ENCODE data around the gene ZFP37.
"Not testable (repeated sequence)": the region's sequence is repeated elsewhere in the genome, so short reads cannot be mapped to it uniquely, and the experiment has no call there.

ZFP37 gene

DNA sequence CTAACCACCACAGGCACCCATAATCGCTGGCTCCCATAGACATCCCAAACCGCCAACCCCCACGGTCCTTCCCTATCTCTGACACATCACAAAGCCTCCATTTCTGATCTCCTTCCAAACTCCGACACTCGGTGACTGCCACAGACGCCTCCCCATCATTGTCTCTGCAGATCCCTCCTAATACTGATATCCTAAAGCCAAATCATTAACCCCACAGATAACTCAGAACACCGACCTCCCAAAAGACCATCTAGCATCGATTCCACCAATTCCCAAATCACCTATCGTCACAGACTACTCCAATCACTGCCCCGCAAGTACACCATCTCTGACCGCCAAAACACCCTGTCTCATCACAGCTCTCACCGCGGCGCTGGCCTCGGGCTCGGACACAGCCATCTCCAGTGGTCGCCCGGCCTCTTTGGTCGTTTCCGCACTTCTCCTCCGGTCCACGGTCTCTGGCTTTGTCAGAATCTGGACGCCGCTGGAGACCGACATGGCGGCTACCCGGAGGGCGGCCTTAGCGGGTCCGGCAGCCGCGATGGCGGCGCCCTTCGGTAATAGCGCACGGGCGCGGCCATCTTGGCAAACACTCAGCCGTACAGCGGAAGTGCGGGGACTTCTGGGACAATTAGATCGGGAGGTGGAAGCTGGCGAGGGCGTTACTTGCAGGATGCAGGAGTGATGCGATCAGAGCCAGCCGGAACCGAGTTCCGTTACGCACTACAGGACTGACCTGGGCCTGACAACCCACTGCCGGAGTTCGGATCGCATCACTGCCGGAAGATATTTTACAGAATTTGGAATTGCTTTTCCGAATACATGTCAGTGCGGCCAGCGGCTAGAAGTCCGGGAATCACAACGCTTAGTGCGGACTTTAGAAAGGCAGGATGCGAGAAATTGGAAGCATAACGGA is at the start of gene ZFP37:
ZFP37 (minus strand) TSS at position 534 of the 916 bp plus-strand sequence; CDS start at position 498, 36 bp downstream.
- peak; percentile 97 for DNase-seq (ENCODE audit: low spot score)

DNA sequence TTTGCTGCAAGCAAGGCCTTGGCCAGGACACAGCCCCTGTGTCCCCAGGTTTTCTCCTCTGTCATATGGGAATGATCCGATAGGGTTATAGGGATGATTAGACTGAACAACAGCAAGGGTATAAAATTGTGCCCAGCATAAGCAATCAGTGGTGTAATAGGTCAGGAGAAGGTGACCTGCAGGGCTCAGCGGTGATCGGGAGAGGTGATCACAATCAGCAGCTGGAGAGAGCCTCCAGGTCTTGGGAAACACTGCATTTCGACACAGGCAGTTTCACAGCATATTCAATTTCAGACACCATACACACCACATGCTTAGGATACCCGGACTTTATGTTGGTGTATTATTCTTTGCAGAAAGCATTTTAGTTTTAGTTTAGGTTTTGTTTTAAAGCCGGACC is 48.8 kb upstream of the ZFP37 start:
- DNase-seq (ENCODE audit: low spot score) = not testable (repeated sequence)

DNA sequence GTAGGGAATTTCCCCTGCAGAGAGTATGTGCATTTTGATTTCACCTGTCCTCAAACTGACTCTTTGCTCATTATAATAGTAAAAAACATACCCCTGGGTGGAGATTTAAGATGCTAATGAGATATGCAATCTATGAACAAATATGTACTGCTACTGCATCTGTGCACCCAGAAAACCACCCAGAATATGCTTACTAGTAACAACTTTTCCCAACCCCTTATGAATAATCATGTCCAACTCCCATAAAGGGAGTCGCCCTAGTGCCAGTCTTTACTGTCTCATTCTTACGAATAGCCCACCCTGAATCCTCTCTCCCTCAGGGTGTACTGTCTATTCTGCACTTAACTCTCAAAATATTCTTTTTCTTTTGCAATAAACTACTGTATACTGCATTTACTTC is 39.0 kb upstream of the ZFP37 start:
- no peak for DNase-seq (ENCODE audit: low spot score)

DNA sequence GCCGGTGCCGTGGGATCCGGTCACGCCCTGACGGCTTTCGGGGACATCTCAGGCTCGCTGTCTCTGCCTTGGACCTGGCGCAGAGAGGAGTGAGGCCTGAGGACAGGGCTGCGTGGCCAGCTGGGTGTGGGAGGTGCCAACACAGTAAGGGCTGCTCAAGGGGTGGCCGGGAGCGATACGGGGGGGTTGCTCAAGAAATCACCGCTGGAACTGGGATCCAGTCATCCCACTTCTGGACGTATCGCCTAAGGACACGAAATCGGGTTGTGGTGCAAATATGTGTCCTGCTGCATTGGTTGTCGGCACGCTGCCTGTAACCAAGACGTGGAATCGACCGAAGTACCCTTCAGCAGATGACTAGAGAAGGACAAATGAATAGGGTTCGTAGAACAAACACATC is 33.4 kb upstream of the ZFP37 start:
- not testable (repeated sequence) for DNase-seq (ENCODE audit: low spot score)

DNA sequence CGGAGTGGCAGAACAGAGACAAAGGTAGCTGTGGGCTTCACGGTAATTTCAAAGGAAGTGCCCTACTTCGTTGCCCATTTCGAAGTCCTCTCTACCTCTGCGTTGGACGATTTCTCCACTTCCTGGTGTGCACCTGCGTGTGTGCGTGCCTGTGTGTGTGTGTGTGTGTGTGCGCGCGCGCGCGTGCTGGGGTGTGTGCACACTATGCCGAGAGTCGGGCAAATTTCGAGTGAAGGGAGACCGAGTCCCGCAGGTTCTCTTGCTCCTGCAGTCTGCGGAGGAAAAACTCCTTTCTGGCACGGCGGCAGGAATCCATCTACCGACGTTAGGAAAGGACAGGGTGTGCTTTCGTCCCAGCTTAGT is 32.6 kb upstream of the ZFP37 start:
- DNase-seq (ENCODE audit: low spot score) = not testable (repeated sequence)

DNA sequence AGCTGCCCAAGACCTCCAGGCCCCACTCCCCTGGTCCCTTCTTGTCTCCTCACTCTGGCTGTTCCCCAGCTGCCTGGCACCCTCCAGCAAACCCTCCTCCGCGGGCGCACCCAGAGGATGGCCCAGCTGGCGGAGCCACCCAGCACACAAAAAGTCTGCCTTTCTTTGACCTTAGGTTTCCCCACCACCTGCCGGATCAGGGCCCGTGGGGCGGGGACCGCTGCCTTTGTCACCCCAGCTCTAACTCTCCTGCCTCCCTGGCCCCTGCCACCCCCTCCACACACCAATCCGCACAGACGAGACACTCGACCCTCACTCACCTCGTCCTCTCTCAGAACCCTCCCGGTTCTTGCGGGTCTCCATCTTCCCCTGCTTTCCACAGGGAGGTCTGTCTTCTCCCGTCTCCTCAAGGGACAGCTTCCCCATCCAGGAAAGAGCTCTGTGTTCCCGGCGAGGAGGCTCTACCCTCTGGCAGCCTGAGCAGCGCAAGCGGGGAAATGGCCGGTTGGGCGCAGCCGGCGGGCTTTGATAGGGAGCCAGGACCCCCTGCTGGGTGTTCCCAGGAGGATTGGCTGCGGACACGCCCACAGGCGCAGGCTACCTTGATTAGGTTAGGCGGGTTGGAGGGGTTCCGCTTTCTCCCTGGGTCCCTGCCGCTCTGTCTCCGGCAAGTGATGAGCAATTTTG is 32.1 kb upstream of the ZFP37 start:
- DNase-seq (ENCODE audit: low spot score) = not testable (repeated sequence)

DNA sequence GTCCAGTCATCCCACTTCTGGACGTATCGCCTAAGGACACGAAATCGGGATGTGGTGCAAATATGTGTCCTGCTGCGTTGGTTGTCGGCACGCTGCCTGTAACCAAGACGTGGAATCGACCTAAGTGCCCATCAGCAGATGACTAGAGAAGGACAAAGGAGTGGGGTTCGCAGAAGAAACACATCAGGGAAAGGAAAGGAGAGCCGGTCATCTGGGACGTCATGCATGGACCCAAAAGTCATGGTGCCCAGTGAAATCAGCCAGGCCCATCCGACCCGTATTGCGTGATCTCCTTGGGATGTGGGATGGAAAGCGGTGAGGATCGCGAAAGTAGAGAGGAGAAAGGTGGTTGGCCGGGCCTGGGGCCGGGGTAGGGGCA is 6.4 kb upstream of the ZFP37 start:
- DNase-seq (ENCODE audit: low spot score) = not testable (repeated sequence)

DNA sequence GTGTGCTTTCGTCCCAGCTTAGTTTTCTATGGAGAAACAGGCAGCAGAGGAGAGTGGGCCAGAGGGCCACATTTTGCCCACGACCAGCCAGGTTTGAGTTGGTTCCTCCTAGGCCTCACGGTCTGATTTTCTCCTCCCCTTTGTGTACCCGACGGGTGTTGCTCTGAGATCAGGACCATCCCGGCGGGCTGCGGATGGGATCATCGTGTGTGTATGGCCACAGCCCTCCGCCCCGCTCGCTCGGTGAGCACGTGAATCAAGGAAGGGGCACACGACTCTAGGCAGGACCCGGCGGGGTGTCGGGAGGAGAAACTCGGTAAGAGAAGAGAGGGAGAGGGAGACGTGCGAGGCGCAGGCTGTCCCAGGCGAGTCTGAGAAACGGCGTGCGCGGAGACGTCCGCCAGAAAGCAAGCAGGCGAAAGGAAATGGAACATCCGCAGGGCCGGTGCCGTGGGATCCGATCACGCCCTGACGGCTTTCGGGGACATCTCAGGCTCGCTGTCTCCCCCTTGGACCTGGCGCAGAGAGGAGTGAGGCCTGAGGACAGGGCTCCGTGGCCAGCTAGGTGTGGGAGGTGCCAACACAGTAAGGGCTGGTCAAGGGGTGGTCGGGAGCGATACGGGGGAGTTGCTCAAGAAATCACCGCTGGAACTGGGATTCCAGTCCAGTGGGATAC is 5.9 kb upstream of the ZFP37 start:
- DNase-seq (ENCODE audit: low spot score) = not testable (repeated sequence)

DNA sequence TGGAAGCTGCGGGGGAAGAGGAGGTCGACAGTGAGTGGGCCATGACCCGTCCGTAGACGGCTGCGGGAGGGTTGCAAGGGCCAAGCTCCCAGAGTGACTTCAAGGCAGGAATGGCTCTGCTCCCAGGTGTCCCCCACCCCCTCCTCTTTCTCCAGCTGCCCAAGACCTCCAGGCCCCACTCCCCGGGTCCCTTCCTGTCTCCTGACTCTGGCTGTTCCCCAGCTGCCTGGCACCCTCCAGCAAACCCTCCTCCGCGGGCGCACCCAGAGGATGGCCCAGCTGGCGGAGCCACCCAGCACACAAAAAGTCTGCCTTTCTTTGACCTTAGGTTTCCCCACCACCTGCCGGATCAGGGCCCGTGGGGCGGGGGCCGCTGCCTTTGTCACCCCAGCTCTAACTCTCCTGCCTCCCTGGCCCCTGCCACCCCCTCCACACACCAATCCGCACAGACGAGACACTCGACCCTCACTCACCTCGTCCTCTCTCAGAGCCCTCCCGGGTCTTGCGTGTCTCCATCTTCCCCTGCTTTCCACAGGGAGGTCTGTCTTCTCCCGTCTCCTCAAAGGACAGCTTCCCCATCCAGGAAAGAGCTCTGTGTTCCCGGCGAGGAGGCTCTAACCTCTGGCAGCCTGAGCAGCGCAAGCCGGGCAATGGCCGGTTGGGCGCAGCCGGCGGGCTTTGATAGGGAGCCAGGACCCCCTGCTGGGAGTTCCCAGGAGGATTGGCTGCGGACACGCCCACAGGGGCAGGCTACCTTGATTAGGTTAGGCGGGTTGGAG is 4.7 kb upstream of the ZFP37 start:
- DNase-seq (ENCODE audit: low spot score) = not testable (repeated sequence)

DNA sequence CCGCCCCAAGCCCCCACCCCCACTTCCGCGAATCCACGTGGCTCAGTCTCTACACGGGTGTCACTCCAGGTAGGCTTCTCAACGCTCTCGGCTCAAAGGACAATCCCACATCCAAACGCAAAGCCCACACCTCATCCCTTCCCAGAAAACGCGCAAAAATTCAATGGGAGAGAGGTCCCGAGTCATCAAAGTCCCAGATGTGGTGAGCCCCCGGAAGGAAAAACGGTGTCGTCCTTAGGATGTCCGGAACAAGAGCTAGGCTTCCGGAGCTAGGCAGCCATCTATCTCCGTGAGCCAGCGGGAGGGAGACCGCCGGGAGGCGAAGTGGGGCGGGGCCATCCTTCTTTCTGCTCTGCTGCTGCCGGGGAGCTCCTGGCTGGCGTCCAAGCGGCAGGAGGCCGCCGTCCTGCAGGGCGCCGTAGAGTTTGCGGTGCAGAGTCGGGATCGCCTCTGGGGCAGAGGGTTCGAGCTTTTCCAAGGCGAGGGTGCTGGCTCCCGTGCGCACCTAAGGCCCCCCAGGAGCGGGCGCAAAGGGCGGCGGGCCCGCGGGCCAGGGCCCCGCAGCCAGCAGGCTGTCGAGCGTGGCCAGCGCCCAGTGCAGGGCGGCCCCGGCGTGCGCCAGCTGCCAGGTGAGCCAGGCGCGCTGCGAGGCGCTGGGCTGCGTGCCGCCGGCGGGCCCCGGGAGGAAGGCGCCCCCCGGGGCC is 3.2 kb upstream of the ZFP37 start:
- DNase-seq (ENCODE audit: low spot score) = not testable (repeated sequence)

DNA sequence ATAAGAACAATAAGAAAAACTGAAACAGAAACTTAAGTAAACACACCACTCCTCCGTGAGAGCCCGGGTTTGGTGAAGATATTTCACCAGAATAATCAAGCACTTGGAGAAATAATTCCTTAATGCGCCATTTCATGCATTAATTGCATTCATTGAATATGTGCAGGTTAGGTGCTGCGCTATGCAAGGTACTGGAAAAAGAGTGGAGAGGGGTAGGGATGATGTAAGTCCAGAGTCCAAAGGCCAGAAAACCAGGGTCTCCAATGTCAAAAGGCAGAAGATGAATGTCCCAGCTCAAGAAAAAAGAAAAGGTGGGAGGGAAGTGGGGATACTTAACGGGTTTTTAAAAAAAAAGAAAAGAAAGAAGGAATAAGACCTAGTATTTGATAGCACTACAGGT is 669 bp upstream of the ZFP37 start:
- no peak for DNase-seq (ENCODE audit: low spot score)

DNA sequence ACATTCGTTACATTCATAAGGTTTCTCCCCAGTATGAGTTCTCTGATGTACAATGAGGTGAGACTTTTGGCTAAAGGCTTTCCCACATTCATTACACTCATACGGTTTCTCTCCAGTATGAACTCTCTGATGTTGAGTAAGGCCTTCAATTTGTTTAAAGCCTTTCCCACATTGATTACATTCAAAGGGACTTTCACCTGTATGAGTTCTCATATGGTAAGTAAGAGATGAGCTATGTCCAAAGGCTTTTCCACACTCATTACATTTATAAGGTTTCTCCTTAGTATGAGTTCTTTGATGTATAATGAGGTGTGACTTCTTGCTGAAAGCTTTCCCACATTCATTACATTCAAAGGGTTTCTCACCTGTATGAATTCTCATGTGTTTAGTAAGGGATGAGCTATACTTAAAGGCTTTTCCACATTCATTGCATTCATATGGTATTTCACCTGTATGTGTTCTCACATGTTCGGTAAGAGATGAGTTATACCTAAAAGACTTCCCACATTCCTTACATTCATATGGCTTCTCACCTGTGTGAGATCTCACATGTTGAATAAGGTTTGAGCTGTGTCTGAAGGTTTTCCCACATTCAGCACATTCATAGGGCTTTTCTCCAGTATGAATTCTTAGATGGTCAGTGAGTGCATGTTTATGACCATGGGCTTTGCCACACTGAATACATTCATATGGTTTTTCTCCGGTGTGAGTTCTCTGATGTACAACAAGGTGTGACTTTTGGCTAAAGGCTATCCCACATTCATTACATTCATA is 13.5 kb downstream of the ZFP37 start:
- DNase-seq (ENCODE audit: low spot score) = no peak

DNA sequence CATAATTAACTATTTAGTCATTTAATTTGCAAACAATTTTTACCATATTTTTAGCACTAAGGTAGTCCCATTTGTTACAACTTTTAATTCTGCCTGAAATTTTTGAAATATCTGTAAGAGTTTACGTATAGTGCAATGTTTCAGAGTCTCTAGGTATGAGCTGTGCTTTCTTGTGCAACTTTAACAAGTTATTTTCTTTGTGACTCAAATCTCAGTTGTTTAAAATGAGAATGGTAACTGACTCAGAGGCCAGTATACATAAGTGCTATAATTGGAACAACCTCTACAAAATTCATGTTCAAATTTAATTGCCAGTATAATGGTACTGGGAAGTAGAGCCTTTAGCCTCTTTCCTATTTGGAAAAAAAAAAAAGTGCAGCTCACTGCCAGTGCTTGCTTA is 30.3 kb downstream of the ZFP37 start:
- no peak for DNase-seq (ENCODE audit: low spot score)

DNA sequence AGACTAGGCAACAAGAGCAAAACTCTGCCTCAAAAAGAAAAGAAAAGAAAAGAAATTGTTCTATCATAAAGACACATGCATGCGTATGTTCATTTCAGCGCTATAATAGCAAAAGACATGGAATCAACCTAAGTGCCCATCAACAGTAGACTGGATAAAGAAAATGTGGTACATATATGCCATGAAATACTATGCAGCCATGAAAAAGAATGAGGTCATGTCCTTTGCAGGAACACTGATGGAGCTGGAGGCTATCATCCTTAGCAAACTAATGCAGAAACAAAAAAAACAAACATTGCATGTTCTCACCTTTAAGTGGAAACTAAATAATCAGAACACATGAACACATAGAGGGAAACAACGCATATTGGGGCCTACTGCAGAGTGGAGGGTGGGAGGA is 38.3 kb downstream of the ZFP37 start:
- no peak for DNase-seq (ENCODE audit: low spot score)

DNA sequence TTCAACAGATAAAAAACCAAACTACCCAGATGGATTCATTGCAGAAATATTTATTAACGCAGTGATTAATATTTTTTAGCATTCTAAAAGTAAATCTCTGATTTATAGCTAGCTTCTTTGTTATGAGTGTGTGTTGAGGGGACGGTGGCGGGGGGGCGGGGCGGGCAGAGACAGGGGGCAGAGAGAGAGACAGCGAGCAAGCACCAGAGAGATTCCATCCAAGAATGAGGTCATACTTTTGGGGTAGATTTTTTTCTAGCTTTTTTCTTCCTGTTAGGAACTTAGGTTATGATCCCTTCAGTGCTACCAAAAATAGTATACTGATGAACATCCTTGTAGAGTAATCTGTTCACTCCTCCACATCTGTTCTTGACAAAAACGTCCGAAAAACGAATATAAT is 44.0 kb downstream of the ZFP37 start:
- DNase-seq (ENCODE audit: low spot score) = no peak

DNA sequence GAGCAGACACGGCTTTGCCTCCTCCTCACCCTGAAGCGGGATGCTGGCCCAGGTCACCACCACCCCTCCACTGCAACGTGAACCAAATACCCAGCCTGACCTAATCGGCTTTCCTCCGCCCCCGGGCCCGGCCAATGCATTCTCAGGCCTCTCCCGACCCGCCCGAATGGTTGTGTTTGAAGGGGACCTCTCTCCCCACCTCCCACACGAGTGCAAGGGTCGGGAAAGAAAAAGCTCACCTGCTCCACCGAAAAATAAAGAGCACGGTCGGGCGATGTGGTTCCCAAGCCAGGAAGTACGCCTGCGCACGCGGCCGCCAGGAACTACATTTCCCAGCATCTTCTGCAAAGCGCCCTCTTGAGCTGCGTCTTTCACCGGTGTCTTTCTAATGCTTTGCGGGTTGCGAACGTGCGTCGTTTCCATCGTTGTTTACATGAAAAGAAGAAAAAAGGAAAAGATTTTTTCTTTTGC is 44.6 kb downstream of the ZFP37 start, which contains the start of gene ZNF883:
ZNF883 (minus strand) TSS at position 282 of the 471 bp plus-strand sequence.
- peak; percentile 66 for DNase-seq (ENCODE audit: low spot score)

DNA sequence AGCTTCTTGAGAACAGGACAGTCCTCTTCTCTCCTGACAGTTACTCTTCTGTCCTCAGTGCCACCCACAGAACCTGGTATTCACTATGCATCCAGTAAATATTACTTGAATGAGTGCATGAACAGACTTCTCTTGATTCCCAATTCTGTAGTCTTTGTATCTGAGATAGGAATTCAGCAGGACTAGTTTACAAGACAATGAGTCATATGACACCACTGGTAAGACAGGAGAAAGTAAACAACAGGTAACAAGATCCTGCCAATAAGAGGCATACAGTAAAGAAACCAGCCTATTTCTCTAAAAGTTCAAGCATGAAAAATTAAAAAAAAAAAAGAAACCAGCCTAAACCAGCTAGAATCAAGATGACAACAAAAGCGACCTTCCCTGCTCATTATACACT is 50.7 kb downstream of the ZFP37 start:
- DNase-seq (ENCODE audit: low spot score) = no peak

DNA sequence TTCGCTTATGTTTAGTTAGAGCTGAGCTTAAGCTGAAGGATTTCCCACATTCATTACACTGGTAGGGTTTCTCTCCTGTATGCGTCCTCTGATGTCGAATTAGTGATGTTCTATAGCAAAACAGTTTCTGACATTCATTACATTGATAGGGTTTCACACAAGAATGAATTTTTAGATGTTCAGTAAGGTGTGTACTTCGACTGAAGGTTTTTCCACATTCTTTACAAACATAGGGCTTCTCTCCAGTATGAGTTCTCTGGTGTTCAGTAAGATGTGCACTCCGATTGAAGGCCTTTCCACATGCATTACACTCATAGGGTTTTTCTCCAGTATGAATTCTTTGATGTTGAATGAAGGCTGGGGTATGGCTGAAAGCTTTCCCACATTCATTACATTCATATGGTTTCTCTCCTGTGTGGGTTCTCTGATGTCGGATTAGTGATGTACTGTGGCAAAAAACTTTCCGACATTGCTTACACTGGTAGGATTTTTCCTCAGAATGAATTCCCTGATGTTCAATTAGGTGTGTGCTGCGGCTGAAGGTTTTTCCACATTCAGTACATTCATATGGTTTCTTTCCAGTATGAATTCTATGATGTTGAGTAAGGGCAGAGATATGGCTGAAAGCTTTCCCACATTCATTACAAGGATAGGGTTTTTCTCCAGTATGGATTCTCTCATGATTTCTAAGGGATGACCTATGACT is 59.1 kb downstream of the ZFP37 start:
- DNase-seq (ENCODE audit: low spot score) = no peak
